Measurements from ENCODE around the gene PER1.

DNA sequence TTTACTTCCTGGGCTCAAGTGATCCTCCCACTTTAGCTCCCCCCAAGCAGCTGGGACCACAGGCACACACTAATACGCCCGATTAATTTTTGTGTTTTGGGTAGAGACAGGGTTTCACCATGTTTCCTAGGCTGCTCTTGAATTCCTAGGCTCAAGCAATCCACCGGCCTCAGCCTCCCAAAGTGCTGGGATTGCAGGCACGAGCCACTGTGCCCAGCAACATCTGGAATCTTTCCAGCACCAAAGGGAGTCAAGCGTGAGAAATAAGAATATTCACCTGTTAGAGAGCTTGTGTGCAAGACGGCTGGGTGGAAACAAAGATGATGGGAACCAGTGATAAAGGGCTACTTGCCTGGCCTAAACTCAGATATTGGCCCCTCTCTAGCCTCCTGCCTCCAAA lies 50.5 kb downstream of the PER1 start:
- TF ChIP-seq, protein P1, sequence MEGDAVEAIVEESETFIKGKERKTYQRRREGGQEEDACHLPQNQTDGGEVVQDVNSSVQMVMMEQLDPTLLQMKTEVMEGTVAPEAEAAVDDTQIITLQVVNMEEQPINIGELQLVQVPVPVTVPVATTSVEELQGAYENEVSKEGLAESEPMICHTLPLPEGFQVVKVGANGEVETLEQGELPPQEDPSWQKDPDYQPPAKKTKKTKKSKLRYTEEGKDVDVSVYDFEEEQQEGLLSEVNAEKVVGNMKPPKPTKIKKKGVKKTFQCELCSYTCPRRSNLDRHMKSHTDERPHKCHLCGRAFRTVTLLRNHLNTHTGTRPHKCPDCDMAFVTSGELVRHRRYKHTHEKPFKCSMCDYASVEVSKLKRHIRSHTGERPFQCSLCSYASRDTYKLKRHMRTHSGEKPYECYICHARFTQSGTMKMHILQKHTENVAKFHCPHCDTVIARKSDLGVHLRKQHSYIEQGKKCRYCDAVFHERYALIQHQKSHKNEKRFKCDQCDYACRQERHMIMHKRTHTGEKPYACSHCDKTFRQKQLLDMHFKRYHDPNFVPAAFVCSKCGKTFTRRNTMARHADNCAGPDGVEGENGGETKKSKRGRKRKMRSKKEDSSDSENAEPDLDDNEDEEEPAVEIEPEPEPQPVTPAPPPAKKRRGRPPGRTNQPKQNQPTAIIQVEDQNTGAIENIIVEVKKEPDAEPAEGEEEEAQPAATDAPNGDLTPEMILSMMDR (IDR thresholded peaks at IDR 0.05), result no peak
- no peak for TF ChIP-seq POLR2A (IDR thresholded peaks at IDR 0.05; ENCODE audit: low read depth)

Data from esophagus muscularis mucosa (tissue), 3 donors.